Osteoblast (primary cell): ENCODE measurements around the gene FBXO31. TPM values are rescaled to one million over a fixed set of nuclear protein-coding genes. Genes with fewer than 3 reads are reported as not detected.

ENCODE experiments used
- DNase-seq: peaks from one replicate; pipeline ENCODE4 v3.0.0; 2011; ENCODE audit warnings: low spot score, mixed read lengths; ENCODE audit not compliant: insufficient read length; ENCODE audit errors: missing footprints
- H2AFZ ChIP-seq: 2 replicates; pipeline ENCODE4 v1.6.0; 2011; ENCODE audit warnings: mild to moderate bottlenecking, low read length
- H3K27ac ChIP-seq: 2 replicates; pipeline ENCODE4 v1.5.1; 2011; ENCODE audit warnings: mild to moderate bottlenecking, low read depth, low read length, moderate library complexity
- H3K27me3 ChIP-seq: 2 replicates; pipeline ENCODE4 v1.6.0; 2012; ENCODE audit warnings: mild to moderate bottlenecking, control low read depth, inconsistent platforms, low read length, moderate library complexity; ENCODE audit not compliant: insufficient read depth
- H3K36me3 ChIP-seq: 2 replicates; pipeline ENCODE4 v1.5.1; 2011; ENCODE audit warnings: mild to moderate bottlenecking, low read length, control low read depth, moderate library complexity; ENCODE audit not compliant: insufficient read depth
- H3K4me1 ChIP-seq: 2 replicates; pipeline ENCODE4 v1.5.1; 2011; ENCODE audit warnings: mild to moderate bottlenecking, low read length, control low read depth, moderate library complexity; ENCODE audit not compliant: insufficient read depth
- H3K4me2 ChIP-seq: 2 replicates; pipeline ENCODE4 v1.6.0; 2011; ENCODE audit warnings: mild to moderate bottlenecking, low read length; ENCODE audit not compliant: insufficient read depth
- H3K4me3 ChIP-seq: fragments of 200-600 bp; sonication (generic); 3 replicates; pipeline ENCODE4 v1.5.1; 2012; ENCODE audit warnings: mild to moderate bottlenecking, low read length, inconsistent platforms; ENCODE audit not compliant: insufficient read depth
- H3K79me2 ChIP-seq: 2 replicates; pipeline ENCODE4 v1.6.0; 2012; ENCODE audit warnings: mild to moderate bottlenecking, low read length, control low read depth, inconsistent platforms; ENCODE audit not compliant: insufficient read depth
- H3K9me3 ChIP-seq: 2 replicates; pipeline ENCODE4 v1.5.1; 2011; ENCODE audit warnings: low read depth, low read length, control low read depth
- H4K20me1 ChIP-seq: 2 replicates; pipeline ENCODE4 v1.6.0; 2012; ENCODE audit warnings: mild to moderate bottlenecking, low read length, control low read depth; ENCODE audit not compliant: insufficient read depth
- CTCF ChIP-seq: IDR thresholded peaks from 2 replicates; pipeline ENCODE4 v1.5.1; 2011; ENCODE audit warnings: mild to moderate bottlenecking, low read depth, low read length, moderate library complexity; ENCODE audit errors: extremely low read depth
- total RNA-seq: library from RNA; depleted of rRNA; stranded (reverse); fragments of >200 nt; gene quantifications from 2 replicates; pipeline ENCODE4 v1.2.3, GENCODE V29; 2012

FBXO31 gene
- total RNA-seq, 1 donor = 33.3 TPM

DNA sequence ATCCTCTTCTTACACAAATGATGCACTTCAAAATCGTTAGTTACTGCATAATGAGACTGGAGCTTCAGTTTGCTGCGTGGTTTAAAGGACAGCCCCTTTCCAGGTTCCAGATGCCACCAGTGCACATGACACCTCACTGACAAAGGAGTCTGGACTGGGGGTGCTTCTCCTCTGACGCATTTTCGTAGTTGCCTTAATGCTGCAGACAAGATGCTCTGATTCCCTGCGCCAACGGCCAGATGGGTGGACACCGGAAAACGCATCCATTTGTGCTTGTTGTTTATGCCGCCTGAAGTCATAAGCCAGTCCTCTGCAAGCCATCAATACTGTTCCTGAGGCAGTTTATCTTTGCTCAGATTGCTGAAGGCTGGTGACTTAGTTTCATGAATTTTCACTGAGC, 16.0 kb downstream of the FBXO31 start:
- TF ChIP-seq CTCF = no peak
- Histone ChIP-seq H3K4me2 (no peak overlapping the region), H3K27me3 (no peaks in the 10 kb centered on the region), H3K36me3 (peaks cover 5% of the 10 kb centered on the region), H3K4me1 (no peaks in the 10 kb centered on the region), H4K20me1 (peaks cover 56% of the 10 kb centered on the region), H3K27ac (no peak overlapping the region), H3K4me3 (no peak overlapping the region), H3K79me2 (peaks cover 89% of the 10 kb centered on the region), H3K9me3 (no peaks in the 10 kb centered on the region), H2AFZ (no peak overlapping the region)
- no peak for DNase-seq

DNA sequence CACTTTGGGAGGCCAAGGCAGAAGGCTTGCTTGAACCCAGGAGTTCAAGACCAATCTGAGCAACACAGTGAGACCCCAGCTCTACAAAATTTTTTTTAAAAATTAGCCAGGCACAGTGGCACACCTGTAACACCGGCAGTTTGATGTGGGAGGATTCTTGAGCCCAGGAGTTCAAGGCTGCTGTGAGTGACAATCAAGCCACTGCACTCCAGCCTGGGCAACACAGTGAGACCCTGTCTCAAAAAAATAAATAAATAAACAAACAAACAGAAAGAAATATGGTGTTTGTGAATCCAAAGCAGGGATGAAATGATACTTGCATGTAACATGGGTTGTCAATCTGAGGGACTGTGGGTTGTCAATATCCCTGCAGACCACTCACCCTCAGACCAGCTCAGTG, 16.6 kb downstream of the FBXO31 start:
- no peaks in the 10 kb centered on the region for H3K9me3 ChIP-seq
- TF ChIP-seq CTCF = no peak
- H3K4me3 ChIP-seq = no peak overlapping the region
- no peak overlapping the region for H2AFZ ChIP-seq
- peaks cover 11% of the 10 kb centered on the region for H3K36me3 ChIP-seq
- peaks cover 56% of the 10 kb centered on the region for H4K20me1 ChIP-seq
- no peaks in the 10 kb centered on the region for H3K4me1 ChIP-seq
- H3K27ac ChIP-seq = no peak overlapping the region
- H3K4me2 ChIP-seq = no peak overlapping the region
- DNase-seq = no peak
- H3K79me2 ChIP-seq = peaks cover 87% of the 10 kb centered on the region
- no peaks in the 10 kb centered on the region for H3K27me3 ChIP-seq

DNA sequence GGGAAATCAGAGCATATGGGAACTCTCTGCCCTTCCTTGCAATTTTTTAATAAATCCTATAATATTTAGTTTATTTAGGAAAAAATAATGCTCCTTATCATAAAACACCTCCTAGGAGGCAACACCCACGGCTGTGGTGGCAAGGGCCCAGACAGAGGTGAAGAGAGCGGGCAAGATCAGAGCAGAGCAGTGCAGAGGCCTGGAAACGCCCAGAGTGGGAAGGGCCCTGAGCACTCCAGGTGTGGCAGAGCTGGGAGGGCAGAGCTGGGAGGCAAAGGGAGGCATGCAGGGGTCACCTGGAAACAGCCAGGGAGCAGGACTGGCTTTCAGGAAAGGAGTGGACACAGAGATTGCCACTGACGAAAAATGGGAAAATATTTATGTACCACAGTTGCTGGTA, 17.3 kb downstream of the FBXO31 start:
- Histone ChIP-seq H3K9me3 (no peaks in the 10 kb centered on the region), H2AFZ (no peak overlapping the region), H3K36me3 (peaks cover 17% of the 10 kb centered on the region), H3K4me3 (no peak overlapping the region), H3K79me2 (peaks cover 87% of the 10 kb centered on the region), H3K4me2 (no peak overlapping the region), H4K20me1 (peaks cover 60% of the 10 kb centered on the region), H3K4me1 (no peaks in the 10 kb centered on the region), H3K27me3 (no peaks in the 10 kb centered on the region), H3K27ac (no peak overlapping the region)
- no peak for DNase-seq
- TF ChIP-seq CTCF = no peak

- H3K4me2 ChIP-seq = no peak overlapping the region
Observed at GRCh38 chr16:87365021-87365713, 18.4 kb downstream of the FBXO31 start.

More at GRCh38 chr16:87365021-87365713, 18.4 kb downstream of the FBXO31 start:
- H3K27me3 ChIP-seq = no peaks in the 10 kb centered on the region
- peaks cover 22% of the 10 kb centered on the region for H3K36me3 ChIP-seq
- peaks cover 57% of the 10 kb centered on the region for H4K20me1 ChIP-seq
- no peak for TF ChIP-seq CTCF
- no peak overlapping the region for H3K27ac ChIP-seq
- no peak overlapping the region for H3K4me3 ChIP-seq
- H3K79me2 ChIP-seq = peaks cover 87% of the 10 kb centered on the region
- DNase-seq = no peak
- H3K9me3 ChIP-seq = no peaks in the 10 kb centered on the region
- H3K4me1 ChIP-seq = no peaks in the 10 kb centered on the region
- no peak overlapping the region for H2AFZ ChIP-seq
